ENCODE measurements around the gene CCDC112. TPM values are rescaled to one million over a fixed set of nuclear protein-coding genes. Genes with fewer than 3 reads are reported as not detected.
A peak's percentile ranks its signal among the peaks of the same experiment; 100 is the strongest.

CCDC112 gene
- polyA plus RNA-seq (2013, experiment 1 of 2), result 40.0 TPM
- 42.4 TPM for polyA plus RNA-seq (2013, experiment 2 of 2)

- H3K4ac ChIP-seq (ENCODE audit: low read length), result no peak within 1 kb of the TSS
- peaks cover 0 to 9% (median 0%) of the 10 kb centered on the region in 3 experiments for H3K27me3 ChIP-seq (ENCODE audit: control insufficient read depth in 3 of 3, insufficient read depth in 3 of 3, low read depth in 1 of 3, low read length in 3 of 3)
Observed at GRCh38 chr5:115296124-115297022, at the start of gene CCDC112. TSS of gene CCDC112 (minus strand) at chr5:115296654. CDS start at chr5:115296543, 111 bp downstream.

GRCh38 chr5:115345344-115345743 is 48.9 kb upstream of the CCDC112 start:
- Histone ChIP-seq H2BK120ac (ENCODE audit: low read depth, low read length) (no peak overlapping the region), H3K9me3 (replicated peaks in 1 of 2; ENCODE audit: control insufficient read depth in 2 of 2, insufficient read depth in 1 of 2, low read depth in 1 of 2, low read length in 2 of 2) (no peaks in the 10 kb centered on the region), H2BK5ac (ENCODE audit: low read length) (no peak overlapping the region), H2AK5ac (ENCODE audit: low read depth, low read length) (no peak overlapping the region), H3K23ac (ENCODE audit: low read depth, low read length, poor library complexity) (no peak overlapping the region), H4K91ac (ENCODE audit: low read depth, low read length, poor library complexity) (no peak overlapping the region), H3K36me3 (replicated peaks in 1 of 2; ENCODE audit: control insufficient read depth in 2 of 2, insufficient read depth in 2 of 2, low read length in 2 of 2) (no peaks in the 10 kb centered on the region), H3K9ac (ENCODE audit: low read depth, low read length, poor library complexity) (no peak overlapping the region), H4K8ac (ENCODE audit: low read depth, low read length) (no peak overlapping the region), H3K27me3 (ENCODE audit: control insufficient read depth in 3 of 3, insufficient read depth in 3 of 3, low read depth in 1 of 3, low read length in 3 of 3) (no peaks in the 10 kb centered on the region), H2AFZ (ENCODE audit: low read length) (no peak overlapping the region), H3K4me3 (ENCODE audit: low read length in 2 of 2) (no peak overlapping the region), H2BK15ac (ENCODE audit: low read length) (no peak overlapping the region), H3K4ac (ENCODE audit: low read length) (no peak overlapping the region), H3K79me1 (ENCODE audit: low read depth, low read length) (no peaks in the 10 kb centered on the region), H3K27ac (replicated peaks; ENCODE audit: low read length) (no peak overlapping the region), H2BK12ac (ENCODE audit: low read length) (no peak overlapping the region), H3K4me2 (ENCODE audit: insufficient read depth, low read length, poor library complexity, severe bottlenecking) (no peak overlapping the region), H3K14ac (ENCODE audit: low read length) (no peak overlapping the region), H3K4me1 (ENCODE audit: control insufficient read depth in 2 of 2, insufficient read depth in 1 of 2, low read depth in 1 of 2, low read length in 2 of 2) (no peaks in the 10 kb centered on the region), H3K18ac (ENCODE audit: low read length) (no peak overlapping the region)
- no peak for DNase-seq (ENCODE audit: low spot score)

More at GRCh38 chr5:115296124-115297022, at the start of gene CCDC112:
- Histone ChIP-seq H3K23ac (ENCODE audit: low read depth, low read length, poor library complexity) (peak within 1 kb of the TSS; percentile 98), H2AFZ (ENCODE audit: low read length) (peak within 1 kb of the TSS; percentile 98), H3K14ac (ENCODE audit: low read length) (peak within 1 kb of the TSS; percentile 77), H2AK5ac (ENCODE audit: low read depth, low read length) (peak within 1 kb of the TSS; percentile 71), H2BK120ac (ENCODE audit: low read depth, low read length) (no peak within 1 kb of the TSS), H2BK12ac (ENCODE audit: low read length) (peak within 1 kb of the TSS; percentile 52), H3K27ac (replicated peaks; ENCODE audit: low read length) (peak within 1 kb of the TSS; percentile 5), H3K9me3 (replicated peaks in 1 of 2; ENCODE audit: control insufficient read depth in 2 of 2, insufficient read depth in 1 of 2, low read depth in 1 of 2, low read length in 2 of 2) (peaks cover 6 to 22% of the 10 kb centered on the region in 2 donors), H3K4me2 (ENCODE audit: insufficient read depth, low read length, poor library complexity, severe bottlenecking) (peak within 1 kb of the TSS; percentile 97), H2BK15ac (ENCODE audit: low read length) (peak within 1 kb of the TSS; percentile 76), H4K8ac (ENCODE audit: low read depth, low read length) (peak within 1 kb of the TSS; percentile 1), H3K79me1 (ENCODE audit: low read depth, low read length) (peaks cover 3% of the 10 kb centered on the region), H3K4me1 (ENCODE audit: control insufficient read depth in 2 of 2, insufficient read depth in 1 of 2, low read depth in 1 of 2, low read length in 2 of 2) (no peaks in the 10 kb centered on the region), H4K91ac (ENCODE audit: low read depth, low read length, poor library complexity) (peak within 1 kb of the TSS; percentile 26), H3K36me3 (replicated peaks in 1 of 2; ENCODE audit: control insufficient read depth in 2 of 2, insufficient read depth in 2 of 2, low read length in 2 of 2) (peaks cover 0 to 3% of the 10 kb centered on the region in 2 donors), H3K4me3 (ENCODE audit: low read length in 2 of 2) (peak within 1 kb of the TSS; percentile 65 to 97), H3K9ac (ENCODE audit: low read depth, low read length, poor library complexity) (peak within 1 kb of the TSS; percentile 98), H3K18ac (ENCODE audit: low read length) (peak within 1 kb of the TSS; percentile 99), H2BK5ac (ENCODE audit: low read length) (no peak within 1 kb of the TSS)
- peak; percentile 73 for DNase-seq (ENCODE audit: low spot score)
- no CpG with 5 or more reads among the region's 86 CpGs for WGBS, 2 donors (ENCODE audit: extremely low coverage in 2 of 2, insufficient read length in 2 of 2, insufficient replicate concordance in 1 of 2)

- Histone ChIP-seq H3K27me3 (ENCODE audit: control insufficient read depth in 3 of 3, insufficient read depth in 3 of 3, low read depth in 1 of 3, low read length in 3 of 3) (no peaks in the 10 kb centered on the region), H3K9ac (ENCODE audit: low read depth, low read length, poor library complexity) (no peak overlapping the region), H3K23ac (ENCODE audit: low read depth, low read length, poor library complexity) (no peak overlapping the region), H3K4me1 (ENCODE audit: control insufficient read depth in 2 of 2, insufficient read depth in 1 of 2, low read depth in 1 of 2, low read length in 2 of 2) (no peaks in the 10 kb centered on the region), H3K4ac (ENCODE audit: low read length) (no peak overlapping the region), H2BK15ac (ENCODE audit: low read length) (no peak overlapping the region), H3K27ac (replicated peaks; ENCODE audit: low read length) (no peak overlapping the region), H2BK120ac (ENCODE audit: low read depth, low read length) (no peak overlapping the region), H3K4me2 (ENCODE audit: insufficient read depth, low read length, poor library complexity, severe bottlenecking) (no peak overlapping the region), H2AFZ (ENCODE audit: low read length) (no peak overlapping the region), H4K91ac (ENCODE audit: low read depth, low read length, poor library complexity) (no peak overlapping the region), H2AK5ac (ENCODE audit: low read depth, low read length) (no peak overlapping the region), H3K36me3 (replicated peaks in 1 of 2; ENCODE audit: control insufficient read depth in 2 of 2, insufficient read depth in 2 of 2, low read length in 2 of 2) (no peaks in the 10 kb centered on the region), H4K8ac (ENCODE audit: low read depth, low read length) (no peak overlapping the region), H3K14ac (ENCODE audit: low read length) (no peak overlapping the region), H3K18ac (ENCODE audit: low read length) (no peak overlapping the region), H2BK5ac (ENCODE audit: low read length) (no peak overlapping the region), H3K9me3 (replicated peaks in 1 of 2; ENCODE audit: control insufficient read depth in 2 of 2, insufficient read depth in 1 of 2, low read depth in 1 of 2, low read length in 2 of 2) (no peaks in the 10 kb centered on the region), H3K79me1 (ENCODE audit: low read depth, low read length) (no peaks in the 10 kb centered on the region), H2BK12ac (ENCODE audit: low read length) (no peak overlapping the region), H3K4me3 (ENCODE audit: low read length in 2 of 2) (no peak overlapping the region)
- no peak for DNase-seq (ENCODE audit: low spot score)
- no CpG with 5 or more reads among the region's 1 CpG for WGBS, 2 donors (ENCODE audit: extremely low coverage in 2 of 2, insufficient read length in 2 of 2, insufficient replicate concordance in 1 of 2)
Observed at GRCh38 chr5:115343855-115344254, 47.4 kb upstream of the CCDC112 start.

- Histone ChIP-seq H3K14ac (ENCODE audit: low read length) (no peak overlapping the region), H3K4me2 (ENCODE audit: insufficient read depth, low read length, poor library complexity, severe bottlenecking) (no peak overlapping the region), H2AK5ac (ENCODE audit: low read depth, low read length) (no peak overlapping the region), H2AFZ (ENCODE audit: low read length) (no peak overlapping the region), H3K4me1 (ENCODE audit: control insufficient read depth in 2 of 2, insufficient read depth in 1 of 2, low read depth in 1 of 2, low read length in 2 of 2) (no peaks in the 10 kb centered on the region), H3K4ac (ENCODE audit: low read length) (no peak overlapping the region), H3K9ac (ENCODE audit: low read depth, low read length, poor library complexity) (no peak overlapping the region), H3K9me3 (replicated peaks in 1 of 2; ENCODE audit: control insufficient read depth in 2 of 2, insufficient read depth in 1 of 2, low read depth in 1 of 2, low read length in 2 of 2) (no peaks in the 10 kb centered on the region), H2BK15ac (ENCODE audit: low read length) (no peak overlapping the region), H4K8ac (ENCODE audit: low read depth, low read length) (no peak overlapping the region), H3K18ac (ENCODE audit: low read length) (no peak overlapping the region), H3K27me3 (ENCODE audit: control insufficient read depth in 3 of 3, insufficient read depth in 3 of 3, low read depth in 1 of 3, low read length in 3 of 3) (no peaks in the 10 kb centered on the region), H2BK12ac (ENCODE audit: low read length) (no peak overlapping the region), H3K79me1 (ENCODE audit: low read depth, low read length) (no peaks in the 10 kb centered on the region), H2BK5ac (ENCODE audit: low read length) (no peak overlapping the region), H3K27ac (replicated peaks; ENCODE audit: low read length) (no peak overlapping the region), H4K91ac (ENCODE audit: low read depth, low read length, poor library complexity) (no peak overlapping the region), H3K23ac (ENCODE audit: low read depth, low read length, poor library complexity) (no peak overlapping the region), H3K36me3 (replicated peaks in 1 of 2; ENCODE audit: control insufficient read depth in 2 of 2, insufficient read depth in 2 of 2, low read length in 2 of 2) (no peaks in the 10 kb centered on the region), H3K4me3 (ENCODE audit: low read length in 2 of 2) (no peak overlapping the region), H2BK120ac (ENCODE audit: low read depth, low read length) (no peak overlapping the region)
- no CpG with 5 or more reads among the region's 6 CpGs for whole genome bisulfite sequencing, 2 donors (ENCODE audit: extremely low coverage in 2 of 2, insufficient read length in 2 of 2, insufficient replicate concordance in 1 of 2)
- DNase-seq (ENCODE audit: low spot score), result no peak
Observed at GRCh38 chr5:115342590-115343377, 46.3 kb upstream of the CCDC112 start.
